ENCODE data around the gene EPM2A.

Gene EPM2A

GRCh38 chr6:145735356-145736165 is at the start of gene EPM2A:
TSS of gene EPM2A (minus strand) at chr6:145735520. CDS start at chr6:145735498, 22 bp downstream.
- peak within 1 kb of the TSS; percentile 92 for H3K9ac ChIP-seq (ENCODE audit: low read length)
- peak within 1 kb of the TSS; percentile 88 for H2AFZ ChIP-seq (ENCODE audit: low read depth, low read length, severe bottlenecking)
- H3K4me3 ChIP-seq (ENCODE audit: insufficient read depth, low read length, poor library complexity, severe bottlenecking), result peak within 1 kb of the TSS; percentile 91
- H3K27me3 ChIP-seq (ENCODE audit: low read length), result no peaks in the 10 kb centered on the region
- H3K27ac ChIP-seq (ENCODE audit: low read depth, low read length), result peak within 1 kb of the TSS; percentile 80
- 0 out of 2 replicates have a peak, but pooled peaks cover 2% of the 10 kb centered on the region for H3K36me3 ChIP-seq (ENCODE audit: low read length)
- H3K9me3 ChIP-seq (ENCODE audit: insufficient read depth, low read length), result no peaks in the 10 kb centered on the region
- TF ChIP-seq, protein P1, sequence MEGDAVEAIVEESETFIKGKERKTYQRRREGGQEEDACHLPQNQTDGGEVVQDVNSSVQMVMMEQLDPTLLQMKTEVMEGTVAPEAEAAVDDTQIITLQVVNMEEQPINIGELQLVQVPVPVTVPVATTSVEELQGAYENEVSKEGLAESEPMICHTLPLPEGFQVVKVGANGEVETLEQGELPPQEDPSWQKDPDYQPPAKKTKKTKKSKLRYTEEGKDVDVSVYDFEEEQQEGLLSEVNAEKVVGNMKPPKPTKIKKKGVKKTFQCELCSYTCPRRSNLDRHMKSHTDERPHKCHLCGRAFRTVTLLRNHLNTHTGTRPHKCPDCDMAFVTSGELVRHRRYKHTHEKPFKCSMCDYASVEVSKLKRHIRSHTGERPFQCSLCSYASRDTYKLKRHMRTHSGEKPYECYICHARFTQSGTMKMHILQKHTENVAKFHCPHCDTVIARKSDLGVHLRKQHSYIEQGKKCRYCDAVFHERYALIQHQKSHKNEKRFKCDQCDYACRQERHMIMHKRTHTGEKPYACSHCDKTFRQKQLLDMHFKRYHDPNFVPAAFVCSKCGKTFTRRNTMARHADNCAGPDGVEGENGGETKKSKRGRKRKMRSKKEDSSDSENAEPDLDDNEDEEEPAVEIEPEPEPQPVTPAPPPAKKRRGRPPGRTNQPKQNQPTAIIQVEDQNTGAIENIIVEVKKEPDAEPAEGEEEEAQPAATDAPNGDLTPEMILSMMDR (IDR thresholded peaks at IDR 0.05; ENCODE audit: insufficient read depth, low read length, poor library complexity, severe bottlenecking), result no peak
- no peak for TF ChIP-seq EZH2phosphoT487 (conservative IDR thresholded peaks at IDR 0.05; ENCODE audit: low read length)
- peak within 1 kb of the TSS; percentile 96 for H3K4me2 ChIP-seq (ENCODE audit: low read depth, low read length, poor library complexity, severe bottlenecking)
- H3F3A ChIP-seq (ENCODE audit: insufficient read depth), result peaks cover 23% of the 10 kb centered on the region
- H3K9me2 ChIP-seq (replicated peaks; ENCODE audit: insufficient read depth, low read length), result no peaks in the 10 kb centered on the region
- H3K79me2 ChIP-seq (ENCODE audit: insufficient read depth, low read length), result peaks cover 9% of the 10 kb centered on the region; the same call in 1 of the 2 replicates
- no peaks in the 10 kb centered on the region for H4K20me1 ChIP-seq (ENCODE audit: low read depth, low read length)

GRCh38 chr6:145784683-145785082 is 49.4 kb upstream of the EPM2A start:
- no peaks in the 10 kb centered on the region for H3K79me2 ChIP-seq (ENCODE audit: insufficient read depth, low read length)
- H4K20me1 ChIP-seq (ENCODE audit: low read depth, low read length), result no peaks in the 10 kb centered on the region
- no peaks in the 10 kb centered on the region for H3F3A ChIP-seq (ENCODE audit: insufficient read depth)
- no peak overlapping the region for H3K4me3 ChIP-seq (ENCODE audit: insufficient read depth, low read length, poor library complexity, severe bottlenecking)
- H3K27ac ChIP-seq (ENCODE audit: low read depth, low read length), result no peak overlapping the region
- H3K9me2 ChIP-seq (replicated peaks; ENCODE audit: insufficient read depth, low read length), result no peaks in the 10 kb centered on the region
- no peak overlapping the region for H2AFZ ChIP-seq (ENCODE audit: low read depth, low read length, severe bottlenecking)
- no peaks in the 10 kb centered on the region for H3K36me3 ChIP-seq (ENCODE audit: low read length)
- H3K4me2 ChIP-seq (ENCODE audit: low read depth, low read length, poor library complexity, severe bottlenecking), result no peak overlapping the region
- no peak overlapping the region for H3K9ac ChIP-seq (ENCODE audit: low read length)
- TF ChIP-seq, protein P1 (IDR thresholded peaks at IDR 0.05; ENCODE audit: insufficient read depth, low read length, poor library complexity, severe bottlenecking), result no peak
- no peak for TF ChIP-seq EZH2phosphoT487 (conservative IDR thresholded peaks at IDR 0.05; ENCODE audit: low read length)
- no peaks in the 10 kb centered on the region for H3K9me3 ChIP-seq (ENCODE audit: insufficient read depth, low read length)
- H3K27me3 ChIP-seq (ENCODE audit: low read length), result no peaks in the 10 kb centered on the region

GRCh38 chr6:145783796-145784195 is 48.5 kb upstream of the EPM2A start:
- Histone ChIP-seq H3K9ac (ENCODE audit: low read length) (no peak overlapping the region), H3K36me3 (ENCODE audit: low read length) (no peaks in the 10 kb centered on the region), H3K4me2 (ENCODE audit: low read depth, low read length, poor library complexity, severe bottlenecking) (no peak overlapping the region), H3K9me2 (replicated peaks; ENCODE audit: insufficient read depth, low read length) (no peaks in the 10 kb centered on the region), H3K4me3 (ENCODE audit: insufficient read depth, low read length, poor library complexity, severe bottlenecking) (no peak overlapping the region), H4K20me1 (ENCODE audit: low read depth, low read length) (no peaks in the 10 kb centered on the region), H3K27ac (ENCODE audit: low read depth, low read length) (no peak overlapping the region), H3K9me3 (ENCODE audit: insufficient read depth, low read length) (no peaks in the 10 kb centered on the region), H3F3A (ENCODE audit: insufficient read depth) (no peaks in the 10 kb centered on the region), H2AFZ (ENCODE audit: low read depth, low read length, severe bottlenecking) (no peak overlapping the region), H3K27me3 (ENCODE audit: low read length) (no peaks in the 10 kb centered on the region), H3K79me2 (ENCODE audit: insufficient read depth, low read length) (no peaks in the 10 kb centered on the region)
- TF ChIP-seq EZH2phosphoT487 (conservative IDR thresholded peaks at IDR 0.05; ENCODE audit: low read length), result no peak
- TF ChIP-seq, protein P1 (IDR thresholded peaks at IDR 0.05; ENCODE audit: insufficient read depth, low read length, poor library complexity, severe bottlenecking), result no peak
